ENCODE results near the gene MOB3C. TPM values are rescaled to one million over a fixed set of nuclear protein-coding genes. Genes with fewer than 3 reads are reported as not detected.

Gene MOB3C
- polyA plus RNA-seq, 1 of the 3 experiments (the other 2 are of a cell fraction) = 8.6 TPM

DNA sequence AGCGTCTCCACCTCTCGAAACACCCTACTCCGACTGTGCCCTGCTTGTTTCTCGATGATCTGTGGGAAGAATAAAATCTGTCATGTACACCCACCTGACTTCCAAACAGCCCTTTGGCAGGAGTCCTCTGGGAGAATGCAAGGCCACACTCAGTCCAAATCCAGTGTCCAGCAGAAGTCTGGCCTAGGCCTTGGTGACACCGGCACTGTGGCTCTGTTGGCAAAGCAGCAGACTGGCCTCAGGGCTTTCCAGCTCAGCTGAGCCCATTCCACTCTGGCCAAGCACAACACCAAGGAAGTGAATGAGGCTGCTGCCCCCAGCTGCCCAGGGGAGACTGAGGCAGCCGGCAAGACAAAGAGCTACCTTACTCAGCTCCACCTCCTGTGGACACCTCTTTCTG, 40.0 kb downstream of the MOB3C start:
- no peaks in the 10 kb centered on the region for H4K20me1 ChIP-seq (ENCODE audit: insufficient read depth)
- H3K27ac ChIP-seq (ENCODE audit: low read depth in 2 of 2, low read length in 1 of 2) = no peak overlapping the region
- H3K4me2 ChIP-seq = no peak overlapping the region
- no peaks in the 10 kb centered on the region for H3F3A ChIP-seq (replicated peaks; ENCODE audit: insufficient read depth)
- no peaks in the 10 kb centered on the region; a peak in 1 of 4 replicates for H3K4me1 ChIP-seq (ENCODE audit: control insufficient read depth in 1 of 2, insufficient read depth in 2 of 2, low read depth in 1 of 2, low read length in 1 of 2)
- peaks cover 16 to 27% of the 10 kb centered on the region in 2 experiments for H3K36me3 ChIP-seq (replicated peaks in 1 of 2; ENCODE audit: control insufficient read depth in 1 of 2, insufficient read depth in 2 of 2, low read length in 1 of 2)
- no peak for DNase-seq
- WGBS (ENCODE audit: low lambda C conversion rate) = 77% methylated on average over 5 of the region's 6 CpGs
- no peak for TF ChIP-seq MXI1 (IDR thresholded peaks at IDR 0.05; ENCODE audit: low read depth, low read length)
- TF ChIP-seq FOXJ3 (CRISPR knock-in tag; IDR thresholded peaks at IDR 0.05) = no peak
- no peak for TF ChIP-seq CHD2 (IDR thresholded peaks at IDR 0.05; ENCODE audit: low read length, partially characterized antibody)
- TF ChIP-seq RCOR1 (IDR thresholded peaks at IDR 0.05; ENCODE audit: low read length) = no peak
- TF ChIP-seq NRF1 (IDR thresholded peaks at IDR 0.05; ENCODE audit: low read depth, low read length) = no peak
- TF ChIP-seq JUND (IDR thresholded peaks at IDR 0.05) = no peak
- TF ChIP-seq SMC3 (IDR thresholded peaks at IDR 0.05; ENCODE audit: low read depth, low read length) = no peak
- TF ChIP-seq YY1 (IDR thresholded peaks at IDR 0.05; ENCODE audit: low read depth) = no peak
- TF ChIP-seq GATA2 (CRISPR knock-in tag; IDR thresholded peaks at IDR 0.05) = no peak
- no peak for TF ChIP-seq MEF2A (IDR thresholded peaks at IDR 0.05; ENCODE audit: borderline replicate concordance, low read depth)
- TF ChIP-seq EZH2phosphoT487 (IDR thresholded peaks at IDR 0.05; ENCODE audit: borderline replicate concordance, low read depth) = no peak
- TF ChIP-seq TEAD4 (IDR thresholded peaks at IDR 0.05; ENCODE audit: borderline replicate concordance, insufficient read depth) = no peak
- TF ChIP-seq, protein P1, sequence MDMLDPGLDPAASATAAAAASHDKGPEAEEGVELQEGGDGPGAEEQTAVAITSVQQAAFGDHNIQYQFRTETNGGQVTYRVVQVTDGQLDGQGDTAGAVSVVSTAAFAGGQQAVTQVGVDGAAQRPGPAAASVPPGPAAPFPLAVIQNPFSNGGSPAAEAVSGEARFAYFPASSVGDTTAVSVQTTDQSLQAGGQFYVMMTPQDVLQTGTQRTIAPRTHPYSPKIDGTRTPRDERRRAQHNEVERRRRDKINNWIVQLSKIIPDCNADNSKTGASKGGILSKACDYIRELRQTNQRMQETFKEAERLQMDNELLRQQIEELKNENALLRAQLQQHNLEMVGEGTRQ (IDR thresholded peaks at IDR 0.05; ENCODE audit: borderline replicate concordance, low read depth, low read length) = no peak
- TF ChIP-seq RAD21 (IDR thresholded peaks at IDR 0.05; ENCODE audit: low read length) = no peak
- no peak for TF ChIP-seq FOXM1 (IDR thresholded peaks at IDR 0.05; ENCODE audit: low read depth)
- H3K9ac ChIP-seq = no peak overlapping the region
- no peaks in the 10 kb centered on the region for H3K9me3 ChIP-seq
- no peaks in the 10 kb centered on the region for H3K79me2 ChIP-seq (ENCODE audit: insufficient read depth)
- POLR2A ChIA-PET = interaction anchor here (1.3 kb wide), 1 partner anchor 28 kb away, joined by 3 read pairs; the partner anchor contains the start of gene MKNK1
- no peak overlapping the region for H3K4me3 ChIP-seq (ENCODE audit: low read depth in 2 of 2, low read length in 1 of 2)
- H3K27me3 ChIP-seq (ENCODE audit: insufficient read depth) = no peaks in the 10 kb centered on the region
- no peaks in the 10 kb centered on the region for H3K9me2 ChIP-seq
- no peak overlapping the region for H2AFZ ChIP-seq (ENCODE audit: low read depth)
- CTCF ChIA-PET = no interaction called here

DNA sequence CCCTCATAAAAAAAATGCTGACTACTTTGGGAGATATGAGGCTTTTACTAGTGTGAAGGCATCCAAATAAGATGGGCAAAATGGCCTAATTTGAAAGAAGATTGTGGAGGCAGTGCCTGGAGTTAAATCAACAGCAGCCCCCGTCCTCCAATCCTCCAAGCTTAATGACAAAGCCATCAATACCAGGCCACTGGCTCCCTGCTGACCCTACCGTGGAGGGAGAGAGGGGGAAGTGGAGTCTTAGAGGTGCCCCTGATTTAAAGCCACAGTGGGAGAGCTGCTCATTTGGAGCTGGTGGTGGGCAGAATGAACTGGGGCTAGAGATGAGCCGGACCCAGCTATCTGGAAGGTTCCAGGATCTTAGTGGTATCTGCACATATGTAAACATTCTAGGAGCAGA, 40.8 kb downstream of the MOB3C start:
- 88% methylated on average over 3 of the region's 3 CpGs for WGBS (ENCODE audit: low lambda C conversion rate)
- CTCF ChIA-PET = no interaction called here
- TF ChIP-seq FOXJ3 (CRISPR knock-in tag; IDR thresholded peaks at IDR 0.05) (no peak), TEAD4 (IDR thresholded peaks at IDR 0.05; ENCODE audit: borderline replicate concordance, insufficient read depth) (no peak), POLR2AphosphoS5 (IDR thresholded peaks at IDR 0.05; ENCODE audit: low read depth, low read length) (no peak), EP300 (IDR thresholded peaks at IDR 0.05; ENCODE audit: borderline replicate concordance in 1 of 2, low read depth in 1 of 2, low read length in 1 of 2) (no peak), EZH2phosphoT487 (IDR thresholded peaks at IDR 0.05; ENCODE audit: borderline replicate concordance, low read depth) (no peak), SIN3A (IDR thresholded peaks at IDR 0.05; ENCODE audit: borderline replicate concordance, low read depth, low read length) (no peak), RAD21 (IDR thresholded peaks at IDR 0.05; ENCODE audit: low read length) (no peak), CHD2 (IDR thresholded peaks at IDR 0.05; ENCODE audit: low read length, partially characterized antibody) (no peak), FOXM1 (IDR thresholded peaks at IDR 0.05; ENCODE audit: low read depth) (no peak), YY1 (IDR thresholded peaks at IDR 0.05; ENCODE audit: low read depth) (no peak), NFIC (IDR thresholded peaks at IDR 0.05; ENCODE audit: borderline replicate concordance) (no peak)
- TF ChIP-seq, protein P2, sequence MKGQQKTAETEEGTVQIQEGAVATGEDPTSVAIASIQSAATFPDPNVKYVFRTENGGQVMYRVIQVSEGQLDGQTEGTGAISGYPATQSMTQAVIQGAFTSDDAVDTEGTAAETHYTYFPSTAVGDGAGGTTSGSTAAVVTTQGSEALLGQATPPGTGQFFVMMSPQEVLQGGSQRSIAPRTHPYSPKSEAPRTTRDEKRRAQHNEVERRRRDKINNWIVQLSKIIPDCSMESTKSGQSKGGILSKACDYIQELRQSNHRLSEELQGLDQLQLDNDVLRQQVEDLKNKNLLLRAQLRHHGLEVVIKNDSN (IDR thresholded peaks at IDR 0.05; ENCODE audit: borderline replicate concordance, low read depth) = no peak
- TF ChIP-seq, protein P3, sequence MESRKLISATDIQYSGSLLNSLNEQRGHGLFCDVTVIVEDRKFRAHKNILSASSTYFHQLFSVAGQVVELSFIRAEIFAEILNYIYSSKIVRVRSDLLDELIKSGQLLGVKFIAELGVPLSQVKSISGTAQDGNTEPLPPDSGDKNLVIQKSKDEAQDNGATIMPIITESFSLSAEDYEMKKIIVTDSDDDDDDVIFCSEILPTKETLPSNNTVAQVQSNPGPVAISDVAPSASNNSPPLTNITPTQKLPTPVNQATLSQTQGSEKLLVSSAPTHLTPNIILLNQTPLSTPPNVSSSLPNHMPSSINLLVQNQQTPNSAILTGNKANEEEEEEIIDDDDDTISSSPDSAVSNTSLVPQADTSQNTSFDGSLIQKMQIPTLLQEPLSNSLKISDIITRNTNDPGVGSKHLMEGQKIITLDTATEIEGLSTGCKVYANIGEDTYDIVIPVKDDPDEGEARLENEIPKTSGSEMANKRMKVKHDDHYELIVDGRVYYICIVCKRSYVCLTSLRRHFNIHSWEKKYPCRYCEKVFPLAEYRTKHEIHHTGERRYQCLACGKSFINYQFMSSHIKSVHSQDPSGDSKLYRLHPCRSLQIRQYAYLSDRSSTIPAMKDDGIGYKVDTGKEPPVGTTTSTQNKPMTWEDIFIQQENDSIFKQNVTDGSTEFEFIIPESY (IDR thresholded peaks at IDR 0.05; ENCODE audit: borderline replicate concordance, low read depth) = no peak
- Histone ChIP-seq H3K79me2 (ENCODE audit: insufficient read depth) (no peaks in the 10 kb centered on the region), H3K27me3 (ENCODE audit: insufficient read depth) (no peaks in the 10 kb centered on the region), H3K9me2 (no peaks in the 10 kb centered on the region), H3K9me3 (no peaks in the 10 kb centered on the region), H3K36me3 (replicated peaks in 1 of 2; ENCODE audit: control insufficient read depth in 1 of 2, insufficient read depth in 2 of 2, low read length in 1 of 2) (peaks cover 18 to 27% of the 10 kb centered on the region in 2 experiments), H4K20me1 (ENCODE audit: insufficient read depth) (no peaks in the 10 kb centered on the region), H3K4me2 (no peak overlapping the region), H3K4me3 (ENCODE audit: low read depth in 2 of 2, low read length in 1 of 2) (no peak overlapping the region), H3K4me1 (ENCODE audit: control insufficient read depth in 1 of 2, insufficient read depth in 2 of 2, low read depth in 1 of 2, low read length in 1 of 2) (no peaks in the 10 kb centered on the region; a peak in 1 of 4 replicates), H3K9ac (no peak overlapping the region), H3F3A (replicated peaks; ENCODE audit: insufficient read depth) (no peaks in the 10 kb centered on the region), H2AFZ (ENCODE audit: low read depth) (no peak overlapping the region), H3K27ac (ENCODE audit: low read depth in 2 of 2, low read length in 1 of 2) (no peak overlapping the region)
- POLR2A ChIA-PET = interaction anchor here (1.3 kb wide), 1 partner anchor 28 kb away, joined by 3 read pairs; the partner anchor contains the start of gene MKNK1
- no peak for DNase-seq
